ENCODE measurements around the gene SNRPD2. TPM values are rescaled to one million over a fixed set of nuclear protein-coding genes. Genes with fewer than 3 reads are reported as not detected.

The SNRPD2 gene
- total and polyA plus RNA-seq, 2 of the 8 experiments (the other 6 are each of a cell fraction or from before 2014, with no cell fraction given), result 645 to 759 TPM

DNA sequence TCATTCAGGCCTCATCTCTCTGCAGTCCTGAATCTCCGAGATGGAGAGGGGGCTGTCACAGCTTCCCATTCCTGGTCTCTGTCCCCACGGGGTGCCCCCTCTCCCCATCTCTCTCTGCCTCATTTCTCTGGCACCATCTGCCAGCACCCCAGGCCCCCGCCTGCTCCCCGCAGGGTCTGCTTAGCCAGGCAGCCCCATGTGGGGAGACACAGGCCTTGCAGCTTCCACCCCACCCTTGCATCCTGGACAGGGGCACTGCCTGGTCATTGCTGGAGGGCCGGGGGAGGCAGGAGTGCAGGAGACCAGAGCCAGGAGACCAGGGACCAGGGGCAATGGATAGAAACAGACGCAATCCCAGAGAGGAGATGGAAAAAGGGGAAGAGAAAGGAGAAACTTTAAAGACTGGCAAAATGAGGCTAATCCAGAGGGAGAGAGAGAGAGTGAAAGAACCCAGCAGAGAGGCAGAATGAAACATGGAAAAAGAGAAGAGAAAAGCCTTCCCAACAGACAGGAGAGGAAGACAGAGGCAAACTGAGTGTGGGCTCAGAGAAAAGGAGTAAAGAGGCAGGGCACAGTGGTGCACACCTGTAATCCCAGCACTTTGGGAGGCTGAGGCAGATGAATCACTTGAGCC, 32.5 kb downstream of the SNRPD2 start:
- Histone ChIP-seq H3K9me3 (ENCODE audit: insufficient read depth in 2 of 2, low read depth in 1 of 2, low read length in 1 of 2) (no peaks in the 10 kb centered on the region), H2BK15ac (ENCODE audit: low read length) (0 out of 2 replicates have a peak overlapping the region, but pooled peaks have one; percentile 29), H4K91ac (replicated peaks; ENCODE audit: insufficient read length, low read length) (no peak overlapping the region), H3K4ac (replicated peaks; ENCODE audit: insufficient read length, low read depth, low read length) (no peak overlapping the region), H2BK120ac (replicated peaks; ENCODE audit: low read depth, low read length) (no peak overlapping the region), H3K4me2 (ENCODE audit: insufficient read depth in 1 of 2, low read depth in 2 of 2, low read length in 2 of 2) (no peak overlapping the region), H3K79me1 (ENCODE audit: low read depth, low read length) (no peaks in the 10 kb centered on the region), H3K18ac (ENCODE audit: extremely low read depth, low read length) (no peak overlapping the region), H3K36me3 (ENCODE audit: control insufficient read depth in 2 of 4, insufficient read depth in 4 of 4, low read length in 3 of 4) (no peaks in the 10 kb centered on the region), H2AFZ (ENCODE audit: low read length) (no peak overlapping the region), H3K56ac (replicated peaks; ENCODE audit: insufficient read length, low read depth, low read length) (no peak overlapping the region), H3K27me3 (replicated peaks in 1 of 4; ENCODE audit: control insufficient read depth in 3 of 4, extremely low read depth in 1 of 4, insufficient read depth in 3 of 4, low read length in 3 of 4) (no peaks in the 10 kb centered on the region), H2AK5ac (ENCODE audit: low read depth, low read length) (no peak overlapping the region), H3K9ac (replicated peaks in 1 of 4; ENCODE audit: extremely low read depth in 1 of 4, low read depth in 3 of 4, low read length in 3 of 4) (no peak overlapping the region), H3K79me2 (ENCODE audit: control insufficient read depth in 1 of 2, insufficient read depth in 2 of 2, low read length in 2 of 2) (no peaks in the 10 kb centered on the region), H3K23me2 (ENCODE audit: low read depth, low read length) (no peaks in the 10 kb centered on the region), H3K23ac (ENCODE audit: insufficient read length) (no peak overlapping the region), H3K27ac (ENCODE audit: low read depth, low read length) (no peak overlapping the region), H3K14ac (ENCODE audit: insufficient read length) (no peak overlapping the region), H3K4me1 (replicated peaks in 1 of 4; ENCODE audit: control insufficient read depth in 3 of 4, insufficient read depth in 4 of 4, low read length in 3 of 4) (peaks cover 0 to 4% (median 2%) of the 10 kb centered on the region in 4 experiments; a peak in 2 of 7 replicates), H2BK20ac (ENCODE audit: low read length) (no peak overlapping the region), H2BK12ac (ENCODE audit: low read depth, low read length) (no peak overlapping the region), H4K8ac (ENCODE audit: extremely low read depth, insufficient read depth, low read length) (no peak overlapping the region; the same call in 1 of the 2 replicates), H2BK5ac (ENCODE audit: low read depth, low read length) (no peak overlapping the region), H4K20me1 (replicated peaks in 1 of 2; ENCODE audit: control insufficient read depth in 1 of 2, insufficient read depth in 2 of 2, low read length in 2 of 2) (no peaks in the 10 kb centered on the region), H4K5ac (ENCODE audit: insufficient read length, low read depth, low read length) (no peak overlapping the region), H3K4me3 (ENCODE audit: extremely low read depth in 1 of 4, insufficient read depth in 2 of 4, low read depth in 3 of 4, low read length in 4 of 4) (no peak overlapping the region)
- 85% methylated on average over 6 of the region's 6 CpGs; no CpG with 5 or more reads in 1 of the 2 experiments for WGBS, 2 experiments (ENCODE audit: extremely low coverage in 1 of 2, insufficient coverage in 1 of 2, insufficient read length in 1 of 2, insufficient replicate concordance in 2 of 2, low coverage in 1 of 2, low lambda C conversion rate in 2 of 2, missing lambda C conversion rate in 1 of 2)
- ChIA-PET CTCF (ENCODE audit: partially characterized antibody) (interaction anchor here (0.6 to 1.0 kb wide), 2 partner anchors 23 to 242 kb away, joined by 3 read pairs; no protein-coding TSS in a partner anchor), POLR2A (ENCODE audit: partially characterized antibody) (interaction anchor here (1.1 kb wide), 2 partner anchors 10 to 20 kb away, joined by 3 to 4 read pairs; partner anchors contain the start of gene EML2)
- FAIRE-seq (no peak), DNase-seq (ENCODE audit: low read depth in 1 of 2, low spot score in 2 of 2) (no peak)
- TF ChIP-seq SP4 (IDR thresholded peaks at IDR 0.05; ENCODE audit: low read length), result no peak
- no peak for TF ChIP-seq KDM5A (IDR thresholded peaks at IDR 0.05; ENCODE audit: low read length)

Measured in H1 (cell line).